Stimulated activated naive CD8-positive, alpha-beta T cell treated with anti-CD3 and anti-CD28 coated beads, Interleukin-15, Interleukin-2, amounts not matched to agents 100 U/mL and 50 U/mL, for 24 hours (primary cell): Measurements from ENCODE around the gene SLC51A.
"Not testable (repeated sequence)": the region's sequence is repeated elsewhere in the genome, so short reads cannot be mapped to it uniquely, and the experiment has no call there.

Experiments
- ATAC-seq: fragments of 150-1000 bp; cut with Tn5 transposase; one replicate; pipeline ENCODE4 v1.10.0; 2021
- DNase-seq: peaks from one replicate; pipeline ENCODE4 v3.0.0; 2021

The SLC51A gene

GRCh38 chr3:196238612-196239560, 22.6 kb downstream of the SLC51A start:
- DNase-seq (no peak), ATAC-seq (no peak)

GRCh38 chr3:196240424-196240823, 24.1 kb downstream of the SLC51A start:
- ATAC-seq (no peak), DNase-seq (no peak)

GRCh38 chr3:196241704-196242103, 25.4 kb downstream of the SLC51A start:
- DNase-seq, result no peak
- no peak for ATAC-seq

GRCh38 chr3:196244166-196244565, 27.8 kb downstream of the SLC51A start:
- ATAC-seq, DNase-seq: not testable (repeated sequence)

- ATAC-seq (no peak), DNase-seq (no peak)
Measured at GRCh38 chr3:196246612-196247308, 30.4 kb downstream of the SLC51A start.

GRCh38 chr3:196251918-196252317, 35.6 kb downstream of the SLC51A start:
- DNase-seq, result no peak
- ATAC-seq, result no peak

GRCh38 chr3:196254376-196255283, 38.3 kb downstream of the SLC51A start:
- no peak for DNase-seq
- no peak for ATAC-seq

- no peak for ATAC-seq
Measured at GRCh38 chr3:196255776-196256175, 39.4 kb downstream of the SLC51A start.

GRCh38 chr3:196260784-196261183, 44.5 kb downstream of the SLC51A start:
- ATAC-seq, result no peak
- DNase-seq, result no peak

More at GRCh38 chr3:196255776-196256175, 39.4 kb downstream of the SLC51A start:
- no peak for DNase-seq

- no peak for ATAC-seq
Measured at GRCh38 chr3:196263819-196264218, 47.5 kb downstream of the SLC51A start.

GRCh38 chr3:196268284-196269163, 52.2 kb downstream of the SLC51A start:
- ATAC-seq, result no peak
- no peak for DNase-seq

More at GRCh38 chr3:196263819-196264218, 47.5 kb downstream of the SLC51A start:
- no peak for DNase-seq

- DNase-seq (no peak), ATAC-seq (no peak)
Measured at GRCh38 chr3:196270499-196270898, 54.2 kb downstream of the SLC51A start.

- ATAC-seq (no peak), DNase-seq (no peak)
Measured at GRCh38 chr3:196272826-196273225, 56.5 kb downstream of the SLC51A start.

GRCh38 chr3:196273655-196274054, 57.3 kb downstream of the SLC51A start:
- no peak for ATAC-seq
- DNase-seq, result no peak

GRCh38 chr3:196274585-196274984, 58.3 kb downstream of the SLC51A start:
- DNase-seq (peak; percentile 55), ATAC-seq (peak; percentile 90)

GRCh38 chr3:196275126-196275525, 58.8 kb downstream of the SLC51A start:
- ATAC-seq (no peak), DNase-seq (no peak)

- ATAC-seq (peak; percentile 55), DNase-seq (no peak)
Measured at GRCh38 chr3:196280689-196281440, 64.5 kb downstream of the SLC51A start.

GRCh38 chr3:196281962-196282361, 65.6 kb downstream of the SLC51A start:
- ATAC-seq (no peak), DNase-seq (no peak)
